GM19023 (cell line): ENCODE results near the gene ZSCAN1.

ENCODE experiments used
- ATAC-seq: cut with Tn5 transposase; IDR thresholded peaks from one replicate; pipeline ENCODE4 v1.9.1; 2021; ENCODE audit warnings: mild to moderate bottlenecking, moderate library complexity; ENCODE audit not compliant: unreplicated experiment

Gene ZSCAN1

DNA sequence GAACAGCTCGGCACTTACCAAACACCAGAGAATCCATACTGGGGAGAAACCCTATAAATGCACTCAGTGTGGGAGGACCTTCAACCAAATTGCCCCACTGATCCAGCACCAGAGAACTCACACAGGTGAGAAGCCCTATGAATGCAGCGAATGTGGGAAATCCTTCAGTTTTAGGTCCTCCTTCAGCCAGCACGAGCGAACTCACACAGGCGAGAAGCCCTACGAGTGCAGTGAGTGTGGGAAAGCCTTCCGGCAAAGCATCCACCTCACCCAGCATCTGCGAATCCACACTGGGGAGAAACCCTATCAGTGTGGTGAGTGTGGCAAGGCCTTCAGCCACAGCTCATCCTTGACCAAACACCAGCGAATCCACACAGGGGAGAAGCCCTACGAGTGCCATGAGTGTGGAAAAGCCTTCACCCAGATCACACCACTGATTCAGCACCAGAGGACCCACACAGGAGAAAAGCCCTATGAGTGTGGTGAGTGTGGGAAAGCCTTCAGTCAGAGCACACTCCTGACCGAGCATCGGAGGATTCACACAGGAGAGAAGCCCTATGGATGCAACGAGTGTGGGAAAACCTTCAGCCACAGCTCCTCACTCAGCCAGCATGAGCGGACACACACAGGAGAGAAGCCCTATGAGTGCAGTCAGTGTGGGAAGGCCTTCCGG, 33.6 kb downstream of the ZSCAN1 start:
- ATAC-seq: no peak

DNA sequence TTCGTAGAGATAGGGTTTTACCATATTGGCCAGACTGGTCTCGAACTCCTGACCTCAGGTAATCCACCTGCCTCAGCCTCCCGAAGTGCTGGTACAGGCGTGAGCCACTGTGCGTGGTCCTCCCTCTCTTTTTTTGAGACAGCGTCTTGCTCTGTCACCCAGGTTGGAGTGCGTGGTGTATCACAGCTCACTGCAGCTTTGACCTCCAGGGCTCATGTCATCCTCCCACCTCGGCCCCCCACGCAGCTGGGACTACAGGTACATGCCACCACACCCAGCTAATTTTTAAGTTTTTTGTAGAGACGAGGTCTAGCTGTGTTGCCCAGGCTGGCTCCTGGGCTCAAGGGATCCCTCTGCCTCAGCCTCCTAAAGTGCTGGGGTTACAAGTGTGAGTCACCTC, 46.0 kb downstream of the ZSCAN1 start:
- no peak for ATAC-seq

DNA sequence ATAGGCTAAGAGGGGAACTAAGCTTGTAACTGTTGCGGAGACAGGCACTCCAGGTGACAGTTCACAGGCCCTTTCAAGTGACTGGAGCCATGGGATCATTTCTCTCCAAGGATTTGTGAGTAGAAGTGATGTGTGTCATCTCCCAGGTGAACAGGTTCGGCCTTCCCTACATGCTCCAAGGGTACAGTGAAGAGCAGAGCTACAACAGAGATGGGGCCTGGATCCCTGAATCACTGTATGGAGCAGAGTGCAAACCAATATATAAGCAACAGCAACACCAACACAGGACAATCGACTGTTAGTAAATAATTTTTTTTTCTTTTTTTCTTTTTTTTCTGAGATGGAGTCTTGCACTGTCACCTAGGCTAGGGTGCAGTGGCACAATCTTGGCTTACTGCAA, 49.2 kb downstream of the ZSCAN1 start:
- ATAC-seq: no peak

DNA sequence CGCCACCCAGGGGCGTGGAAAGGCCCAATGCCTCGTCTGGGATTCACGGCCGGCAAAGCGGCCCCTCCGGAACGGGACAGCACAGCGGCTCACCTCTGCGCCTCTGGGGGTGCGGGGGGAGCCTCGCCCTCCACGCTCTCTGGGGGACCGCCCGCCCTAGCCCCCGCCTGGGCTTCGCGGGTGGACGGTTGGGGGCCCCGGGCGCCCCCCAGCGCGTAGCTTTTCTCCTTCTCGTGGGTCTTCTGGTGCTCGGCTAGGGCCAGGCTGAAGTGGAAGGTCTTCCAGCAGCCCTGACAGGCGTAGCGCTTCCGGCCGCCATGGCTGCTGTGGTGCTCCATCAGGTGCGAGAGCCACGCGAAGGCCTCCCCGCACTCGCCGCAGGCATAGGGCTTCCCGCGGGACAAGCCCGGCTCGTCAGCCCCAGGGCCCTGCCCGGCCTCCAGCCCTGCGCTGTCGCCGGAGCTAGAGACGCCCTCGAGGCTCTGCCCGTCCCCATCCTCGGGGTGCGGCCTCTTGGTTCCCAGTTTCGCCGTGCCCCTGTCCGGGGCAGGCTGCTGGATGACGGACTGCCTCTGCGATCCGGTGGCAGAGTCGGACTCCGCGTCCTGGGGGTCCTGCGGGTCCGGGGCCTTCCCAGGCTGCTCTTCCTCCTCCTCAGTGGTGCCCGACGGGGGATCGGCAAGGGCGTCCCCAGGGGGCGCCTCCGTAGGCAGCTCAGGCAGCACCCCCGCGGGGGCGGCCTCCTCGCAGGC, 50.9 kb downstream of the ZSCAN1 start:
- no peak for ATAC-seq

DNA sequence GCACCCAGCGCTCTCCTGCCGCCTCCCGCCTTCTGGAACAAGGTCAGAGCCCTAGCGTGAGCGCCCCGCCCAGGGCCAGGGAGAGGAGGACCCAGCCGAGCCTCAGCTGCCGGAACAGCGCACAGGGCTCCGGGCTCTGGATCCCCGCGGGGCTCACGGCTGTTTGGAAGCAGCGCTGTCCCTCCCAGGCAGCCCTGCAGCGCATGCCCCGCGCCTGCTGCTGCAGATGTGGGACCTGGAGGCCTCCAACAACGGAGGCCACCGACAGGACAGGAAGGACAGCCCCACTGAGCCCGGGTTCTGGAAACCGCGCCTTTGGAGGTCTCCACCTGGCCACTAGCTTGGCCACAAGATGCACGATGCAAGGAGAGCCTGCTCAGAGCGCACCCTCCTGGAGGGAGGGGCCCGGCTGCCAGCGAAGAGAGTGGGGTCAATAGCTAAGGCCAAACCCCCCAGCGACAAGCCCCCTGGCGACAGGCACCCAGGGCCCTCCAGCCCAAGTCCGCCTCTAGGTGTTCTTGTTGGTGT, 51.6 kb downstream of the ZSCAN1 start:
- ATAC-seq: no peak

DNA sequence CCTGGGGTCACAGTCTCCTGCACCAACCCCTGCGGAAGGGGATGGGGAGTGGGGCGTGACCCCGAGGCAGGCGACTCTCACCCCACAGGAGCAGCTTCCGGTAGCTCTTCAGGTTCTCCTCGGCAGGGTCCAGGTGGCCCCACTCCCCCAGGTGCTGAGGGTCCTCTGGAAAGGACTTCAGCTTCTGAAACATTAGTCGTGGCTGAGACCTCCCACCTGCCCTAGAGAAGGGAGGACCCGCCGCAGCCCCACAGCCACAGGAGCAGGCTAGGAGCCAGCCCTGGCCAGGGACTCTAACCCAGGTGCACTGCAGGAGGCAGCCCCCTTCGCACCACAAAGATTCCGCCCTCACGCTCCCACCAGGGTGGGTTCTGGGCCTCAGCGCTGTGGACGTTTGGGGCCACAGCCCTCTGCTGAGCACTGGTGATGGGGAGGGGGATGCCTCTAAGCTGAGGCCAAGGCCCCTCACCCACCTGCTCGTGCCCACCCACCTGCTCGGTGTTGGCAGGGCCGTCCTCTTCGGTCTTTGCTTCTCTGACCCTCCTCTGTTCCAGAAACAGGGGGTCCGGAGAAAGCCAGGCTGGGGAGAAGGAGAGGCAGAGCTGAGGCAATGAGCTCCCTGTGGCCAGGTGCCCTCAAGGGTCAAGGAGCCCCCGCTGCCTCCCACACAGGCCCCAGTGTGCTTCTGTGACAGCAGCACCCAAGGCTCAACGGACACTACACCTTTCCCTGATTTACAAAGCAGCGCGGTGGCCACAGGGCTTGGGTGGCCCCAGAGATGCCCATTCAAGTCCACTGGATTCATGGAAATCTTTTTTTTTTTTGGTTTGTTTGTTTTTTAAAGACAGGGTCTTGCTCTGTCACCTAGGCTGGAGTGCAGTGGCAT, 53.2 kb downstream of the ZSCAN1 start:
- ATAC-seq: no peak

DNA sequence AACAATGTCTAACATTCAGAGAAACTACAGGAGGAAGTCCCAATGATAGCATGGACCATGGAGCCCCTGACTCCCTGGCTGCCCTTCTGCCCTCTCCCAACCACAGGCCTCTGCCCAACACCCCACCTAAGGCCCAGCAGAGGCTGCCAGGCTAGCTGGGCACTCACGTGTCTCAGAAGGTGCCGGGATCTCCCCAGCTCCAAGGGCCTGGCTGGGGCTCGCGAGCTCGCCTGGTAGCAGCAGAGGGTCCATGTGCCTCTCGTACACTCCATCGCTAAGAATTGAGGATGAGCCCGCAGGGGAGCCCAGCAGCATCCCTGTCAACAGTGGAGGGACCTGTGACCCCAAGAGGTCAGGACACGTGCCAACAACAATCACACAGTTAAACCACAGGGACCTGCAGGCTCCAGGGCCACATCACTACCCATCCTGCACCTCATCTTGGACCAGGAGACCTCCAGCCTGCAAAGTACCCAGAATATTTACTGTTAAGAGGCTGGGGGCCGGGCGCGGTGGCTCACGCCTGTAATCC, 54.8 kb downstream of the ZSCAN1 start:
- ATAC-seq: no peak

DNA sequence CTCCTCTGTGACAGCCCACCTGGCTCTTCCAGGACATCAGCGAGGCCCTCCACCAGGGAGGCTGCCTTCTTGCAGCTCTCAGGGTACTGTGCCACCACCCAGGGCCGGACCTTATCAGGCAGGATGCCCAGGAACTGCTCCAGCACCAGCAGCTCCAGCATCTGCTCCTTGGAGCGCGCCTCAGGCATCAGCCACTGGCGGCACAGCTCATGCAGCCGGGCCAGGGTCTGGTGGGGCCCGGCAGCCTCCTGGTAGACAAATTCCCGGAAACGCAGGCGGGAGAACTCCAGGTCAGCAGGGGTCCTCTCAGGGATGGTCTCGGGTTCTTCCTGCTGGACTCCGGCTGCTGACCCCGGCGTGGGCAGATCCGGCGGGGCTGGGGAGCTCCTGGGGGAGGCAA, 56.0 kb downstream of the ZSCAN1 start:
- no peak for ATAC-seq

DNA sequence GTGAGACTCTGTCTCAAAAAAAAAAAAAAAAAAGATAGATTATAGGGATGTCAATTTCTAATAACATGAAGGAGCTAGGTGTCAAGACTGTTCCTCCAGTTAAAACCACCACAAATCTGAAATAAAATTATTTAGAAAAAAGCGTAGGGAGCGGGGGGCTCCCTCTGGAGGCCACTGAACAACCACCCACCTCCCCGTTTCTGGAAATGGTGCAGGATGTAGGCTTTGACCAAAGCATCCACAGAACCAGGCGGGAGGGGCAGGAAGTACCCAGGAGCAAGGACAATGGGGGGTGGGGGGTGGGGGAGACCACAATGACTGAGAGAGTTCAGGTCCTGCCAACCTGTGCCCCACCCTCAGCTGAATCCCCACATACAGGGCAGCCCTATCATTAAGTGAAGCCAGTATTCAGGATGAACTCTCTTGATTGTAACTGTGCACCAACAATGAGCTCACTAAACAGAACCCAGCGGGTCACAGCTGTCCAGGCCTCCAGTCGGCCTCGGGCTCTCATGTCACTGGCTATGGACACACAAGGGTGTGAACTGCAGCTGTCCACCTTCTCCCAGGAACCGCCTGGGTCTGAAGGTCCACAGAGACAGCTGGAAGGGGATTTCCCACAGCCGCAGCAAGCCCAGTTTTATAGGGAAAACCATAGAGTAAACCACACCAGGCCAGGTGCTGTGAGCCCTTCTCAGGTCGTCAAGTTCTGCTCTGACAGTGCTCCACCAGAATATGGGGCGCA, 57.6 kb downstream of the ZSCAN1 start:
- no peak for ATAC-seq

DNA sequence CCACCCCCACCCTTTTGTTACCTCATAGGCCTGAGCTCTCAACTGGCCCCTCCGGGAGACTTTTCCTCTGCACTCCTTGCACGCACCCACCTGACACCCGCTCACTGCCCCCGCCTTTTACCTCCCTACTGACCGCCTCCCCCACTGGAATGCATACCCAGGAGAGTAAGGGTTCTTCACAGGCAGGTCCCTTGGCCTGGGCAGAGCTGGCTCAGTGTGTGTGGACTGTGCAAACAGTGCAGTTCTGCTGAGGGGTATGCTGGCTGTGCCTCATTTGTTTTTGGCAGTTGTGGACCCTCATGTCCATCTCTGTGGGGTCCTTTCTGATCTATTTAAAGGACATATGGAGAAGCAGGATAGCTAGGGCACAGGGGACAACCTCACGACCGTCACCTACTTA, 59.2 kb downstream of the ZSCAN1 start:
- ATAC-seq: no peak

DNA sequence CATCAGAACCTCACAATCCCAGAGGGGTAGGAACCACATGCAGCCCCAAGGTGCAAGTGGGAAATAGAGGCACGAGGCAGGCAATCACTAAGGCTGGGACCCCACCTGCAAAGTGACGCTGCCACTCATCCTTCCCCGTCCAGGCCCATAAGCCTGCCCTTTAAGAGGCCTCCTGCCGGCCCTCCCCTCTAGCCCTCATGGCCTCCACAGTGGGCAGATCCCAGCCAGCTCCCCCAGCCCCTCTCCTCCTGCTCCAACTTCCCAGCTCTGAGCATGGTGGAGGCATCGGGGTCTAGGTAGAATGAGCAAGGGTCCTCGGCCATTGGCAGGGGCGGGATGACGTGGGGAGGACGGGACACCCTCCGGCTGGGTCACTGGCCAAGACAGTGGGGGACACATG, 61.5 kb downstream of the ZSCAN1 start:
- ATAC-seq: no peak

DNA sequence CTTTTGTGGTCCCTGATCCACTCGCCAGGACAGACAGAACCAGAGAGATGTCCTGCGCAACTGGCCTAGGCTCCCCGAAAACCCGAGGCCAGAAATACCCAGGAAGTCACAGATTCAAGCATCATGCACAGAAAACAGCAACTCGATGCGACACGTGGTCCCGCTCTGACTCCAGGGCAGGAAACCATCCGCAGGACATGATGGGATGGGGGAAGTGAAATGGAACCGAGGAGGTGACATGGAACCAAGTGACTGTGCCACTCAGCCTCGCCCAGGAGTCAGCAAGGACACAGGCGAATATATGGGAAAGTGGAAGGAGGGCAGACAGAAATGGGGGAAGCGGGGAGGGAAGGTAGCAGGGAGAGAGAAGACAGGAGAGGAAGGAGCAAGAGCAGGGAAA, 63.1 kb downstream of the ZSCAN1 start:
- no peak for ATAC-seq

DNA sequence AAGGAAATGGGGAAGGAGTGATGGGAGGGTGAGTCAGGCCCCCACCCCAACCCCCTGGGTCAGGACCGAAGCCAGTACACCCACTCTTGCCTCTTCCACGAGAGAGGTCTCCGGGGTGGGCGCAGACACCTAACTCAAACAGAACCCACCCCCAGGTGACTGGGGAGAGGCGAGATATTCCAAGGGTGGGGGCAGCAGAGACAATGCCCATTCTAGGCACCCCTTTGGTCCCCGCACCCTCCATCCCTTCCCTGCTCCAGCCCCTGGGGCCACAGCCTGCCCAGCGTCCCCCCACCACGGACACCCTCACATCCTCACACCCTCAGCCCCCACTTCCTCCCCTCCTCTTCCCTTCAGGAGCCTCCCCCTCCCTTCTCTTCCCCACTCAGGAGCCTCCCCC, 63.5 kb downstream of the ZSCAN1 start:
- no peak for ATAC-seq

DNA sequence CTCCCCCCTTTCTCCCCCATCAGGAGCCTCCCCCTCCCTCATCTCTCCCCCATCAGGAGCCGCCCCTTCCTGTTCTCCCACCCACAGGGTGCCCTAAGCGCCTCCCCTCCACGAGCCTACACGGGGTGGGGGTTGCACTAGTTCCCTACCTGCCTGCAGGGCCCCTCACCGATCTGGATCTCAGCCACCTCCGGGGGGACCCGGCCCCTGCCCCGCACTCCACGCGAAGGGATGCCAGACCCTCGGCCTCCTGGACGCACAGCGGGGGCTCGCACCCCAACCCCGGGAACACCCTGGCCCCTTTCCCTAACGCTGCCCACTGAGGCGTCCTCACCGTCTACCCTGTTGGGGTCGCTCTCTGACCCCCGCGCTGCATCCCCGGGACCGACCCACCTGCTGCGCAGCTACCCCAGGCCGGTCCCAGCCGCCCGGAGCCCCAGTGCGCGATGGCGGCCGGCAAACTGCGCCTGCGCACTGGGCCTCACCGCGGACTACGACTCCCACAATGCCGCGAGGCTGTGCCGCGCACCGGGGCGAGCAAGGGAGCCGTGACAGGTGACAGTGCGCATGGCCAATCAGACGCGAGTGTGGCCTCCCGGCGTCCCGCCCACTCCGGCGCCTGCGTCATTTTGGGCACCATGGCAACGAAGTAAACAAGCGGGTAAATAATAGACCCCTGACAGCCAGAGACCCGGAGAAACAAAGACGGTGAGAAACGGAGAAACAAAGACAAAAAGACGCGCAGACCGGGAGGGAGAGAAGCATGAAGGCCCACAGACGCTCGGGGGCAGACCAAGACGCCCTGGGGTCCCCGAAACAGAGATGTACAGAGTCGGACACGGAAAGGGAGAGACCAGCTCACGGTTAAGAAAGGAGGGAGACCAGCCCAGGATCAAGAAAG, 64.2 kb downstream of the ZSCAN1 start, which contains the start of gene ZSCAN18:
TSS of gene ZSCAN18 (minus strand) at position 451 of the 901 bp plus-strand sequence. CDS start 7,964 bp downstream, outside the sequence.
- no peak for ATAC-seq

DNA sequence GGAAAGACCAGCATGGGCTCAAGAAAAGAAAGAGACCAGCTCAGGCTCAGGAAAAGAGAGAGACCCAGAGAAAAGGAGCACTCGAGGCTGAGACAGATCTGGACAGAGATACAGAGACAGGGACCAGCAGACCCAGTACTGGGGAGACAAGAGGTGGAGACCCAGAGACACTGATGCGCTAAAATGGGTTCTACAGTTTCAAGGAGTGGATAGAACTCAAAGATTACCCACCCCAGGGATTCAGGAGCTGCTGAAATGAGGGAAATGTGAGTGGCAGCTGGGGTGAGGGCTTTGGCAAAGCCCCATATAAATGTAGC, 64.8 kb downstream of the ZSCAN1 start:
- no peak for ATAC-seq
